Measurements from ENCODE around the gene MITF. TPM values are rescaled to one million over a fixed set of nuclear protein-coding genes. Genes with fewer than 3 reads are reported as not detected.
"Not testable (repeated sequence)": the region's sequence is repeated elsewhere in the genome, so short reads cannot be mapped to it uniquely, and the experiment has no call there.

The MITF gene
- total RNA-seq, 2 experiments from 2014 or later, result 0.15 TPM; not detected in 1

GRCh38 chr3:69892706-69893105 lies 153.4 kb downstream of the MITF start:
- ChIA-PET POLR2A (no interaction called here), CTCF (no interaction called here)

- POLR2A ChIA-PET, result no interaction called here
Measured at GRCh38 chr3:69893274-69893673, 154.0 kb downstream of the MITF start.

GRCh38 chr3:69896095-69896494 lies 156.8 kb downstream of the MITF start:
- CTCF ChIA-PET, result no interaction called here
- POLR2A ChIA-PET, result no interaction called here

More at GRCh38 chr3:69893274-69893673, 154.0 kb downstream of the MITF start:
- CTCF ChIA-PET, result no interaction called here

- CTCF ChIA-PET, result no interaction called here
- POLR2A ChIA-PET, result no interaction called here
Measured at GRCh38 chr3:69900331-69900730, 161.1 kb downstream of the MITF start.

GRCh38 chr3:69901802-69902201 lies 162.5 kb downstream of the MITF start:
- POLR2A ChIA-PET, result no interaction called here

GRCh38 chr3:69902386-69902785 lies 163.1 kb downstream of the MITF start:
- ChIA-PET POLR2A (no interaction called here), CTCF (no interaction called here)

More at GRCh38 chr3:69901802-69902201, 162.5 kb downstream of the MITF start:
- CTCF ChIA-PET, result no interaction called here

- CTCF ChIA-PET, result no interaction called here
- POLR2A ChIA-PET, result no interaction called here
Measured at GRCh38 chr3:69906351-69906966, 167.2 kb downstream of the MITF start.

- ChIA-PET CTCF (no interaction called here), POLR2A (no interaction called here)
Measured at GRCh38 chr3:69907554-69907953, 168.3 kb downstream of the MITF start.

GRCh38 chr3:69909859-69910258 lies 170.6 kb downstream of the MITF start:
- POLR2A ChIA-PET, result not testable (repeated sequence)

GRCh38 chr3:69913422-69913821 lies 174.2 kb downstream of the MITF start:
- ChIA-PET CTCF (no interaction called here), POLR2A (no interaction called here)

More at GRCh38 chr3:69909859-69910258, 170.6 kb downstream of the MITF start:
- CTCF ChIA-PET, result not testable (repeated sequence)

GRCh38 chr3:69914395-69914794 lies 175.1 kb downstream of the MITF start:
- ChIA-PET POLR2A (no interaction called here), CTCF (no interaction called here)

GRCh38 chr3:69915726-69916125 lies 176.5 kb downstream of the MITF start:
- CTCF ChIA-PET, result no interaction called here

GRCh38 chr3:69920009-69920408 lies 180.7 kb downstream of the MITF start:
- CTCF ChIA-PET, POLR2A ChIA-PET: not testable (repeated sequence)

More at GRCh38 chr3:69915726-69916125, 176.5 kb downstream of the MITF start:
- POLR2A ChIA-PET, result no interaction called here

- ChIA-PET CTCF (no interaction called here), POLR2A (no interaction called here)
Measured at GRCh38 chr3:69921651-69922050, 182.4 kb downstream of the MITF start.

- POLR2A ChIA-PET, result no interaction called here
- CTCF ChIA-PET, result no interaction called here
Measured at GRCh38 chr3:69922521-69923000, 183.3 kb downstream of the MITF start.

- CTCF ChIA-PET, result no interaction called here
Measured at GRCh38 chr3:69925506-69925905, 186.2 kb downstream of the MITF start.

GRCh38 chr3:69926385-69926784 lies 187.1 kb downstream of the MITF start:
- CTCF ChIA-PET, result no interaction called here
- POLR2A ChIA-PET, result no interaction called here

More at GRCh38 chr3:69925506-69925905, 186.2 kb downstream of the MITF start:
- POLR2A ChIA-PET, result no interaction called here

GRCh38 chr3:69927571-69927970 lies 188.3 kb downstream of the MITF start:
- POLR2A ChIA-PET, result no interaction called here
- CTCF ChIA-PET, result no interaction called here

GRCh38 chr3:69929019-69929418 lies 189.8 kb downstream of the MITF start:
- POLR2A ChIA-PET, result no interaction called here
- CTCF ChIA-PET, result no interaction called here

- ChIA-PET CTCF (no interaction called here), POLR2A (no interaction called here)
Measured at GRCh38 chr3:69930564-69930963, 191.3 kb downstream of the MITF start.

- CTCF ChIA-PET, result interaction anchor here (0.6 kb wide), 1 partner anchor 19 kb away, joined by 3 read pairs; no protein-coding TSS in a partner anchor
- POLR2A ChIA-PET, result no interaction called here
Measured at GRCh38 chr3:69932087-69932486, 192.8 kb downstream of the MITF start.

- POLR2A ChIA-PET, result no interaction called here
- CTCF ChIA-PET, result no interaction called here
Measured at GRCh38 chr3:69932501-69932900, 193.2 kb downstream of the MITF start.
